Endothelial cell (in vitro differentiated cells): ENCODE measurements around the gene ZSWIM7. TPM values are rescaled to one million over a fixed set of nuclear protein-coding genes. Genes with fewer than 3 reads are reported as not detected.

Experiments used
- DNase-seq: peaks from one replicate; pipeline ENCODE4 v3.0.0; 2021; ENCODE audit warnings: low spot score
- H3K27ac Mint-ChIP-seq: one replicate; pipeline ENCODE4 v1.8.0; 2021; ENCODE audit warnings: mixed read lengths, inconsistent platforms; ENCODE audit not compliant: unreplicated experiment
- H3K27me3 Mint-ChIP-seq: one replicate; pipeline ENCODE4 v1.8.0; 2021; ENCODE audit warnings: mild to moderate bottlenecking, moderate library complexity, mixed read lengths, inconsistent platforms; ENCODE audit not compliant: unreplicated experiment
- H3K36me3 Mint-ChIP-seq: one replicate; pipeline ENCODE4 v1.8.0; 2021; ENCODE audit warnings: mild to moderate bottlenecking, low read depth, mixed read lengths, inconsistent platforms; ENCODE audit not compliant: unreplicated experiment
- H3K4me1 Mint-ChIP-seq: one replicate; pipeline ENCODE4 v1.8.0; 2021; ENCODE audit warnings: mild to moderate bottlenecking, mixed read lengths, inconsistent platforms; ENCODE audit not compliant: unreplicated experiment
- H3K4me3 Mint-ChIP-seq: one replicate; pipeline ENCODE4 v1.8.0; 2021; ENCODE audit warnings: mild to moderate bottlenecking, mixed read lengths, inconsistent platforms; ENCODE audit not compliant: unreplicated experiment
- H3K9me3 Mint-ChIP-seq: one replicate; pipeline ENCODE4 v1.8.0; 2021; ENCODE audit warnings: mixed read lengths, inconsistent platforms; ENCODE audit not compliant: unreplicated experiment
- total RNA-seq: library from RNA; stranded (reverse); fragmentation: NEBNext Ultra II Directional; extraction: Animal tissue kit (Norgen Biotek cat#: 25700); gene quantifications from one replicate; pipeline ENCODE4 v1.2.1, GENCODE V29; 2021; ENCODE audit not compliant: unreplicated experiment
- TF ChIP-seq, protein P1 (sequence below): fragments of 200-600 bp; sonication (generic); IDR thresholded peaks from one replicate; pipeline ENCODE4 v1.5.0; 2021; ENCODE audit warnings: antibody characterized with exemption; ENCODE audit not compliant: unreplicated experiment

Gene ZSWIM7
- total RNA-seq, 1 donor from 2014 or later = 39.4 TPM

GRCh38 chr17:16013943-16014407 is 14.5 kb upstream of the ZSWIM7 start:
- H3K27ac Mint-ChIP-seq = peak overlapping the region; percentile 85
- peaks cover 17% of the 10 kb centered on the region for H3K4me1 Mint-ChIP-seq
- no peaks in the 10 kb centered on the region for H3K27me3 Mint-ChIP-seq
- DNase-seq = peak; percentile 43
- no peaks in the 10 kb centered on the region for H3K9me3 Mint-ChIP-seq
- H3K36me3 Mint-ChIP-seq = peaks cover 19% of the 10 kb centered on the region
- TF ChIP-seq, protein P1, sequence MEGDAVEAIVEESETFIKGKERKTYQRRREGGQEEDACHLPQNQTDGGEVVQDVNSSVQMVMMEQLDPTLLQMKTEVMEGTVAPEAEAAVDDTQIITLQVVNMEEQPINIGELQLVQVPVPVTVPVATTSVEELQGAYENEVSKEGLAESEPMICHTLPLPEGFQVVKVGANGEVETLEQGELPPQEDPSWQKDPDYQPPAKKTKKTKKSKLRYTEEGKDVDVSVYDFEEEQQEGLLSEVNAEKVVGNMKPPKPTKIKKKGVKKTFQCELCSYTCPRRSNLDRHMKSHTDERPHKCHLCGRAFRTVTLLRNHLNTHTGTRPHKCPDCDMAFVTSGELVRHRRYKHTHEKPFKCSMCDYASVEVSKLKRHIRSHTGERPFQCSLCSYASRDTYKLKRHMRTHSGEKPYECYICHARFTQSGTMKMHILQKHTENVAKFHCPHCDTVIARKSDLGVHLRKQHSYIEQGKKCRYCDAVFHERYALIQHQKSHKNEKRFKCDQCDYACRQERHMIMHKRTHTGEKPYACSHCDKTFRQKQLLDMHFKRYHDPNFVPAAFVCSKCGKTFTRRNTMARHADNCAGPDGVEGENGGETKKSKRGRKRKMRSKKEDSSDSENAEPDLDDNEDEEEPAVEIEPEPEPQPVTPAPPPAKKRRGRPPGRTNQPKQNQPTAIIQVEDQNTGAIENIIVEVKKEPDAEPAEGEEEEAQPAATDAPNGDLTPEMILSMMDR = peak; percentile 87
- H3K4me3 Mint-ChIP-seq = no peak overlapping the region

GRCh38 chr17:16007439-16007838 is 7.9 kb upstream of the ZSWIM7 start:
- TF ChIP-seq, protein P1 = no peak

DNA sequence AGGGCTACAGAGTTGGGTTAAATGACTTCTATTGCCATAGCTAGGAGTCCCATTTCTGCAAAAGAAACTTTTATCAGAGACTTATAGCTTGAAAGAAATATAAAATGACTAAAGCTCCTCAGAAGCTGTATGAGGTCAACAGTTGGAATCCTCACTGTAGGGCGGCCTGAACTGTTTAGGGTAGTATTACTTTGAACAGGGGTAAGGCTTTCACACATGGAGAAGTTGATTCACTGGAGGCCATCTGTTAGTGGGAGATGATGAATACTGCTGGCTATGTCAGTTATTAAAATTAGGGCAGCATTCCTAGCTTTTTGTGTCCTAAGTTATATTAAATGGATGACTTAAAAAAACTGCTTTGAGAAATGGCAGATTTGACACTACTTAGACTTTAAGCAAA is 6.1 kb upstream of the ZSWIM7 start:
- no peak overlapping the region for H3K4me3 Mint-ChIP-seq
- TF ChIP-seq, protein P1 = no peak
- H3K27ac Mint-ChIP-seq = no peak overlapping the region
- H3K4me1 Mint-ChIP-seq = peaks cover 10% of the 10 kb centered on the region
- no peak for DNase-seq
- no peaks in the 10 kb centered on the region for H3K9me3 Mint-ChIP-seq
- peaks cover 55% of the 10 kb centered on the region for H3K36me3 Mint-ChIP-seq
- H3K27me3 Mint-ChIP-seq = peaks cover 8% of the 10 kb centered on the region

More at GRCh38 chr17:16007439-16007838, 7.9 kb upstream of the ZSWIM7 start:
- Mint-ChIP-seq H3K27ac (no peak overlapping the region), H3K36me3 (peaks cover 51% of the 10 kb centered on the region), H3K27me3 (no peaks in the 10 kb centered on the region), H3K4me3 (no peak overlapping the region), H3K9me3 (no peaks in the 10 kb centered on the region), H3K4me1 (peaks cover 6% of the 10 kb centered on the region)
- no peak for DNase-seq

DNA sequence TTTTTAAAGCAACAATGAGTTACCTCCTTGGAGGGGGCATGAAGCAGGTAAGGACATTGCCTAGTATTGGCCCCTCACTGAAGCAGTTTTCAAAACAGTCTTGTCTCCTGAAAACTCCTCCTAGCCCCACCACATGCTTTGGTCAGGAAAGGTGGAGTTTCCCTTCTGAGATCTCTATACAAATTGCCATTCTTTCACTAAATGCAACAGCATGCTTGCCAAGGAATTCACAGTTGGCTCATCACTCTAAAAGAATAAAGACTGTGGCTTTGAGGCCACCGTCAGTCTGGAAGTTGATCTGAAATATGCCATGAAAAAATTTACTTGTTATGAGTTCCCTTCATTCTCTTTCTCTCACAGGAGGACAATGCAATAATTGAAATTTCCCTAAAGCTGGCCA is 4.3 kb upstream of the ZSWIM7 start:
- Mint-ChIP-seq H3K4me3 (peak overlapping the region; percentile 6), H3K27me3 (peaks cover 12% of the 10 kb centered on the region), H3K4me1 (peaks cover 13% of the 10 kb centered on the region), H3K36me3 (peaks cover 57% of the 10 kb centered on the region), H3K27ac (no peak overlapping the region), H3K9me3 (no peaks in the 10 kb centered on the region)
- no peak for DNase-seq
- TF ChIP-seq, protein P1 = no peak

GRCh38 chr17:16002708-16003260 is 3.3 kb upstream of the ZSWIM7 start:
- Mint-ChIP-seq H3K36me3 (peaks cover 47% of the 10 kb centered on the region), H3K4me3 (peak overlapping the region; percentile 56), H3K9me3 (no peaks in the 10 kb centered on the region), H3K27ac (no peak overlapping the region), H3K27me3 (peaks cover 12% of the 10 kb centered on the region), H3K4me1 (peaks cover 13% of the 10 kb centered on the region)
- DNase-seq = no peak
- TF ChIP-seq, protein P1 = no peak
